Activated T-cell treated with anti-CD3 and anti-CD28 coated beads, Interleukin-2, amount 50 U/mL, for 72 hours (primary cell): ENCODE results near the gene OTULIN. TPM values are rescaled to one million over a fixed set of nuclear protein-coding genes. Genes with fewer than 3 reads are reported as not detected.

ENCODE experiments used
- ATAC-seq, 2 donors: fragments of 150-1000 bp; cut with Tn5 transposase; replicated peaks in 1 of 2; 2 replicates each; pipeline ENCODE4 v1.10.0; 2021; ENCODE audit warnings: moderate library complexity in 2 of 2, mild to moderate bottlenecking in 1 of 2
- DNase-seq, 2 donors: peaks; one replicate each; pipeline ENCODE4 v3.0.0; 2021 to 2022; ENCODE audit warnings: mixed read lengths in 1 of 2
- H3K27ac Mint-ChIP-seq: one replicate; pipeline ENCODE4 v1.8.0; 2022; ENCODE audit warnings: mild to moderate bottlenecking, moderate library complexity, mixed read lengths
- H3K27me3 Mint-ChIP-seq: one replicate; pipeline ENCODE4 v1.8.0; 2022; ENCODE audit warnings: low read depth, mixed read lengths
- H3K36me3 Mint-ChIP-seq, 2 donors: one replicate each; pipeline ENCODE4 v1.8.0; 2022; ENCODE audit warnings: mixed read lengths in 2 of 2, mild to moderate bottlenecking in 1 of 2; ENCODE audit not compliant: insufficient read depth in 2 of 2
- H3K4me1 Mint-ChIP-seq: one replicate; pipeline ENCODE4 v1.8.0; 2022; ENCODE audit warnings: low read depth, mixed read lengths
- H3K4me3 Mint-ChIP-seq, 2 donors: one replicate each; pipeline ENCODE4 v1.8.0; 2022; ENCODE audit warnings: mild to moderate bottlenecking in 2 of 2, mixed read lengths in 2 of 2, moderate library complexity in 2 of 2
- H3K9me3 Mint-ChIP-seq, 2 donors: one replicate each; pipeline ENCODE4 v1.8.0; 2022; ENCODE audit warnings: mixed read lengths in 2 of 2
- total RNA-seq, 2 donors: library from RNA; stranded (reverse); gene quantifications; one replicate each; pipeline ENCODE4 v1.2.3, GENCODE V29; 2022

The OTULIN gene
- total RNA-seq, 2 donors from 2014 or later, result 72.9 to 77.9 TPM

DNA sequence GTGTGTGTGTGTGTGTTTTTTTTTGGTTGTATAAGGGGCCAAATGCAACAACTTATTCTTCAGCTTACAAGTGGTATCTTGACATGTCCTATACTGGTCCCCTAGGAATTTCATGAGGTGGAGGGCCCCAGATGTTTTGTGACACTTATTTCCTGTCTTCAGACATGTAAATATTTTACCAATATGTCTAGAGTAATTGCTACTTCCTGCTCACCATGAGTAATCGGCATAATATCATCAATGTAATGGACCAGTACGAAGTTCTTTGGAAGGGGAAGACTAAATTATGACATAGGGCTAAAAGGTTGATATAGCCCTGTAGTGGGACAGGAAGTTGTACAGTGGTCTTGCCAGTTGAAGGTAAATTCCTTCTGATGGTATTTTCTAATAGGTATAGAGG, 3.7 kb upstream of the OTULIN start:
- Mint-ChIP-seq H3K36me3 (peaks cover 0 to 10% of the 10 kb centered on the region in 2 donors), H3K27ac (no peak overlapping the region), H3K9me3 (no peaks in the 10 kb centered on the region), H3K27me3 (no peaks in the 10 kb centered on the region), H3K4me3 (no peak overlapping the region), H3K4me1 (peaks cover 62% of the 10 kb centered on the region)
- ATAC-seq, result no peak
- DNase-seq, result no peak

DNA sequence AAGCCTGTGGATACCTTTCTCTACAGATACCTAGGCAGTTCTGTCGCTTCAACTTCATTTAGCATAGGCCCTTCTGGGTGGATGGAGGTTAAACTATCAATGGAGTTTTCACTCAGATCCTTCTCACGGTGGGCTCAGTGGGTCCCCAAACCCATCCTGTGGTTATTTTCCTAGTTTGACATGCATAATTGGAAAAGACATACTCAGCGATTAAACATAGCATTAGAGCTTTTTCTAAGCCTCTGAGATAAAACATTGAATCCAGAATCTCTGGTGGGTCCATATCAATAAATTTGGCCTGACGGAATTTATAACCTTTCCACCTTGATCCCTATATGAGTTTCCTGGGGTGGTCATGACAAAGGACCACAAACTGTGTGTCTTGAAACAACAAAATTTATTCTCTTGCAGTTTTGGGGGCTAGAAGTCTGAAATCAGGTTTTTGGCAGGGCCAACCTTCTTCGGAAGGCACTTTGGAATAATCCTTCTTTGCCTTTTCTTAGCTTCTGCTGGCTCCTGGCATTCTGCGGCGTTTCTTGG, 1.7 kb upstream of the OTULIN start:
- no peak for DNase-seq
- Mint-ChIP-seq H3K4me3 (peak overlapping the region; percentile 87 to 97), H3K27ac (no peak overlapping the region), H3K9me3 (no peaks in the 10 kb centered on the region), H3K27me3 (no peaks in the 10 kb centered on the region), H3K36me3 (peaks cover 5 to 17% of the 10 kb centered on the region in 2 donors), H3K4me1 (peaks cover 62% of the 10 kb centered on the region)
- ATAC-seq, result no peak

GRCh38 chr5:14663734-14664269, 716 bp upstream of the OTULIN start:
- Mint-ChIP-seq H3K27me3 (no peaks in the 10 kb centered on the region), H3K36me3 (peaks cover 7 to 20% of the 10 kb centered on the region in 2 donors), H3K4me3 (peak overlapping the region; percentile 87 to 97), H3K4me1 (peaks cover 70% of the 10 kb centered on the region), H3K9me3 (no peaks in the 10 kb centered on the region), H3K27ac (peak overlapping the region; percentile 72)
- DNase-seq (peak; percentile 12 to 39), ATAC-seq (peak; percentile 2 to 12)

DNA sequence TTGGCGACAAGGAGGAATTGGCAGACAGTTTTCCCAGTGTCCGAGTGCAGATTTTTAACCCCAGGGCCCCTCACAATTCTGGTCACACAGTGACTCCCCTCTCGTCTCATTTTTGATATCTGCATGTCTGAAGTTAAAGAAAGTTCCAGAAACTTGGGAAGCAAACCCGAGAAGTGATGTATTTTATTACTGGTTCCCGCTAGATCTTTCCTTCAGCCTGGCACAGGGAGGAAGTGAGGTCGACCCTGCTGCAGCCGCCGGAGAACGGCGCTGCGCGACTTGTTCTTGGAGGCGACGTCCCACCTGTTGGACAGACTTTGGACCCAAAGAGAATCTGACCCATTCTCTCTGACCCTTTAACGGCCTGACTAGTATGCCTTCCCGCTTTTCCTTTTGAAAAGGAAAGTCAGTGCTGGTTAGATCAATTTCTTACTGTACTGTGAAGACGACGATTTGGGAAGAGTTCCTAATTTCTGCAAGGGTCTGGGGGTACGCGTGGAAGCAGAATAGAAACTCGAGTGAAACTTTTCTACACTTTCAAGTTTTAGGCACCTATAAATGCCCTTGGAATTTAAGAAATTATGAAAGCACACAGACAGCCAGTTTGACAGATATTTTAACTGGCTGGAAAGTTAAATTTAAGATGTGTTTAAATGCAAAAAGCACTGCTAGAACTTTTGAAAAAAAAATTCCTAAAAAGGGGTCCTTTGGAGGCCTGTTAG, 744 bp downstream of the OTULIN start:
- ATAC-seq, result no peak
- Mint-ChIP-seq H3K4me1 (peaks cover 84% of the 10 kb centered on the region), H3K27ac (peak overlapping the region; percentile 97), H3K9me3 (no peaks in the 10 kb centered on the region), H3K4me3 (peak overlapping the region; percentile 89 to 95), H3K27me3 (no peaks in the 10 kb centered on the region), H3K36me3 (peaks cover 10 to 20% of the 10 kb centered on the region in 2 donors)
- peak; percentile 18 to 46 for DNase-seq

DNA sequence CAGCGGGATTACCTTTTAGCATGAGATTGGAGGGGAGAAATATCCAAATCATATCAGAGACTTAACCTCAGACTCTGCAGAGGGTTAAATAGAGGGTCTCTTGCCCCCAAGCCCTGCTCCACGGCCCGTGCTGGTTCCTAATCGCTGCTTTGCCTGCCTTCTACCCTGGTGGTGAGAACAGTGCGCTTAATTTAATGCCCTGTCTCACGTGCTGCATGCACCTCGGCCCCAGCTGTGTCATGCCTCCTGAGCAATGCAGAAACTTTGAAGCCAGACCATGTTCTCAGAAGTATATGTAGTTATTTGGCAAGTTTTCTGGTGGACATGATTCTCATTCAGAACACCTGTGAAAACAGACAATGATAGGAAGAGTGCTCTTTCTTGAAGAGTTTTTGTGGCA, 1.4 kb downstream of the OTULIN start:
- H3K27me3 Mint-ChIP-seq, result no peaks in the 10 kb centered on the region
- peak overlapping the region; percentile 89 to 95 for H3K4me3 Mint-ChIP-seq
- ATAC-seq, result peak; percentile 30 to 35
- H3K4me1 Mint-ChIP-seq, result peaks cover 84% of the 10 kb centered on the region
- peak overlapping the region; percentile 97 for H3K27ac Mint-ChIP-seq
- H3K36me3 Mint-ChIP-seq, result peaks cover 10 to 18% of the 10 kb centered on the region in 2 donors
- no peaks in the 10 kb centered on the region for H3K9me3 Mint-ChIP-seq
- DNase-seq, result peak; percentile 65 to 67

DNA sequence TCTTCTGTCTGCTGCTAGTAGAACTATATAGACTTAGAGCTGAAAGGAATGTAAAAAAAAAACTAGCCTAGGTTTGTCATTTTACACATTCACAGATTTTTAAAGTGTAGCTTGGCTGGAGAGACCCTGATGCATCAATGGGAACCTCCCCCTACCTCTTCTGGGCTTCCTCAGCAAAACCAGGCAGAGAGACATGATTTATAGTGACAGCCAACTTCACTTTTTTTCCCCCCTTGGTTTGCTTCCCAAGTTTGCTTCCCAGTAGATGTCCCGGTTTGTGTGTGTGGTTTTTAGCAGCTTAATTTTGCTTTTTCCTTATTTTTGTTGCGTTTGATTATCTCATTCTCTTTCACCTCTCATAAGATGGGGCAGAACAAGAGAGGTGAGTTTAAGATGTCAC, 1.8 kb downstream of the OTULIN start:
- H3K27ac Mint-ChIP-seq, result peak overlapping the region; percentile 97
- peak overlapping the region; percentile 89 to 95 for H3K4me3 Mint-ChIP-seq
- DNase-seq, result no peak
- H3K4me1 Mint-ChIP-seq, result peaks cover 84% of the 10 kb centered on the region
- H3K27me3 Mint-ChIP-seq, result no peaks in the 10 kb centered on the region
- H3K36me3 Mint-ChIP-seq, result peaks cover 10 to 18% of the 10 kb centered on the region in 2 donors
- H3K9me3 Mint-ChIP-seq, result no peaks in the 10 kb centered on the region
- ATAC-seq, result no peak

- no peak for ATAC-seq
- no peaks in the 10 kb centered on the region for H3K27me3 Mint-ChIP-seq
- H3K36me3 Mint-ChIP-seq, result peaks cover 10 to 17% of the 10 kb centered on the region in 2 donors
- peak overlapping the region; percentile 89 to 95 for H3K4me3 Mint-ChIP-seq
- peaks cover 84% of the 10 kb centered on the region for H3K4me1 Mint-ChIP-seq
- H3K9me3 Mint-ChIP-seq, result no peaks in the 10 kb centered on the region
- H3K27ac Mint-ChIP-seq, result peak overlapping the region; percentile 97
- no peak for DNase-seq
Measured at GRCh38 chr5:14667290-14667689, 2.8 kb downstream of the OTULIN start.

- ATAC-seq, result no peak
- H3K27me3 Mint-ChIP-seq, result no peaks in the 10 kb centered on the region
- DNase-seq, result no peak
- peaks cover 87% of the 10 kb centered on the region for H3K4me1 Mint-ChIP-seq
- H3K27ac Mint-ChIP-seq, result peak overlapping the region; percentile 34
- peak overlapping the region; percentile 89 to 95 for H3K4me3 Mint-ChIP-seq
- H3K9me3 Mint-ChIP-seq, result no peaks in the 10 kb centered on the region
- H3K36me3 Mint-ChIP-seq, result peaks cover 10 to 17% of the 10 kb centered on the region in 2 donors
Measured at GRCh38 chr5:14667770-14668169, 3.3 kb downstream of the OTULIN start.

DNA sequence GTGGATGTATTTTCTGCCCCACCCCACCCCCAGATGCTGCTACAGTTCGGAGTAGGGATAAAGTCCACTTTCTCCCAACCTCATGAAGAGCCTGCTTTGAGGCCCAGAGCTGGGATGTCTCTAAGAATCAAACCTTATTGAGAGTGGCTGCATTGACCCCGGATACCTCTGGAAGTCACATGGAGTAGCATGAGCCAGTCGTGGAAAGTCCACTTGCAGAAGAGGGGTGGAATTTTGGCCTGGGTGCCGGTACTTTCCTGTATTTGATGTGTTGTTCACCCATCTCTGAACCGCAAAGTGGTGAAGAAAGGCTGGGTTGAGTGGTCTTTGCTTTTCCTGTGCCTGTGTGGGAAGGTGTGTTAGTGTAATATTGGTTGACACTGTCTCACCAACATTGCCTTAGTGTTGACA, 3.7 kb downstream of the OTULIN start:
- Mint-ChIP-seq H3K4me1 (peaks cover 90% of the 10 kb centered on the region), H3K4me3 (peak overlapping the region; percentile 89 to 95), H3K27me3 (no peaks in the 10 kb centered on the region), H3K36me3 (peaks cover 10 to 17% of the 10 kb centered on the region in 2 donors), H3K27ac (peak overlapping the region; percentile 34), H3K9me3 (no peaks in the 10 kb centered on the region)
- DNase-seq, result peak; percentile 46 to 59
- ATAC-seq, result peak in 1 of 2 donors; percentile 14

DNA sequence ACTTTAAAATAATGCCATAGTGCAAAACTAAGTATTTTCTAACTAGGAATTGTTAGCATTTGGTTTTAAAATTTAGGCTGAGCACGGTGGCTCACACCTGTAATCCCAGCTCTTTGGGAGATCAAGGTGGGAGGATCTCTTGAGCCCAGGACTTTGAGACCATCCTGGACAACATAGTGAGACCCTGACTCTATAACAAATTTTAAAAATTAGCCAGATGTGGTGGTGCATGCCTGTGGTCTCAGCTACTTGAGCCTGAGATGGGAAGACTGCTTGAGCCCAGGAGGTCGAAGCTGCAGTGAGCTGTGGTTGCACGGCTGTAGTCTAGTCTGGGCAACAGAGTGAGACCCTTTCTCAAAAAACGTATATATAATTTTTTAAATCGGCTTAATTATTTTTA, 4.9 kb downstream of the OTULIN start:
- H3K36me3 Mint-ChIP-seq, result peaks cover 12 to 21% of the 10 kb centered on the region in 2 donors
- H3K4me3 Mint-ChIP-seq, result peak overlapping the region in 1 of 2 donors; percentile 95

DNA sequence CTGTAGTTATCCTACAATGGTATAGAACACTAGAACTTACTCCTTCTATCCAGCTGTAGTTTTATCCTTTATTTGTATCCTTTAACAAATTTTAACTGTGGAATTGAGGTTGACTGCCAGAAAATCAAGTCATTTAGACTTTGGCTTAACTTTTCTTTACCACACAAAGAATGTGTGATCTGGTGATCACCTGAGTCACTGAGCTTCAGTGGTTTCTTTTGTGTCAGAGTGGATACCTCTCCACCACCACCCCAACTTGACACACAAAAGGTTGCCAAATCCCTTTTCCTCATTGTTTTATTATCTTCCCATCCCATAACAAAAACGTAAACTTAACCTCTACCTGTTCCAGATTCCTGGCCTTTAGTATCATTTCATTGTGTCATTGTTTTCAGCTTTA, 5.5 kb downstream of the OTULIN start:
- no peaks in the 10 kb centered on the region for H3K9me3 Mint-ChIP-seq
- peak overlapping the region; percentile 63 to 88 for H3K4me3 Mint-ChIP-seq
- DNase-seq (peak; percentile 29 to 32), ATAC-seq (peak; percentile 58 to 63)
- peaks cover 12 to 21% of the 10 kb centered on the region in 2 donors for H3K36me3 Mint-ChIP-seq
- H3K4me1 Mint-ChIP-seq, result peaks cover 100% of the 10 kb centered on the region
- H3K27ac Mint-ChIP-seq, result peak overlapping the region; percentile 84
- no peaks in the 10 kb centered on the region for H3K27me3 Mint-ChIP-seq

More for the DNA sequence above, 4.9 kb downstream of the OTULIN start:
- H3K4me1 Mint-ChIP-seq, result peaks cover 94% of the 10 kb centered on the region
- H3K27me3 Mint-ChIP-seq, result no peaks in the 10 kb centered on the region
- ATAC-seq (no peak), DNase-seq (no peak)
- no peaks in the 10 kb centered on the region for H3K9me3 Mint-ChIP-seq
- no peak overlapping the region for H3K27ac Mint-ChIP-seq

DNA sequence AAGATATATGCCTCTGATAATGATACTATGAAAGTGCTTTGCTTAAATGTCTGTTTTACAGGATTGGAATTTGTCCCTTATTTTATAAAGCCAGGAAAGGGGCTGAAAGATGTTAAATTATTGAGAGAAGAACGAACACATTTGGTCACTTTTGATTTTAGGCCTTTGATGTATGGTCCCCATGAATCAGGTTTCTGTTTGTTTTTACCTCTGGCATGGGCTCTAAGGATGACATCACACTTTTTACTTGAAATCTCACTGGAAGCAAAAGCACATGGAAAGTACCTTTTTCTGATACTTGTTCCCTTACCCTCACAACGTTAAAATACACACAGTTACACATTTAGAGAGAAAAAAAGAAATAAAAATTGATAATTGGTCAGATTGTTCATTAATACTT, 6.9 kb downstream of the OTULIN start:
- H3K4me1 Mint-ChIP-seq, result peaks cover 100% of the 10 kb centered on the region
- peaks cover 13 to 16% of the 10 kb centered on the region in 2 donors for H3K36me3 Mint-ChIP-seq
- H3K9me3 Mint-ChIP-seq, result no peaks in the 10 kb centered on the region
- peak overlapping the region; percentile 95 for H3K27ac Mint-ChIP-seq
- no peaks in the 10 kb centered on the region for H3K27me3 Mint-ChIP-seq
- peak overlapping the region; percentile 76 to 88 for H3K4me3 Mint-ChIP-seq
- ATAC-seq (peak; percentile 43 to 49), DNase-seq (no peak)

DNA sequence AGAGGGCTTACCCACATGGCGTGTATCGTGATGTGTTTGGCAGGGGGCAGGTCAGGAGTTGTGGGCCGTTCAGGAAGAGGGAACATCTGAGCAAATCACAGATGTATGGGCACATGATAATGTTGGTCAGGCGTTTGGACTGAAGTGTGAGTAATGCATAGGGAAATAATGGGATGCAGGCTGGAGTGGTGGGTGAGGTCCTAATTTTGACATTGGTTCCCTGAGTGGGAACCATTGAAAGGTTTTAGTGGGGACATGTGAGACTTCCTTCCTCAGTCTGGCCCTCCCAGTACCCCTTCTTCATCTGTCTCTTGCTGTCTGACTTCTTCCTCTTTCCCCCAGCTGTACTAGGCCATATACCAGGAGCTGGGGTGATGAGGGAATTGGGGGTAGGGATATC, 7.6 kb downstream of the OTULIN start:
- H3K4me1 Mint-ChIP-seq, result peaks cover 98% of the 10 kb centered on the region
- peak overlapping the region; percentile 95 for H3K27ac Mint-ChIP-seq
- peaks cover 12 to 17% of the 10 kb centered on the region in 2 donors for H3K36me3 Mint-ChIP-seq
- H3K9me3 Mint-ChIP-seq, result no peaks in the 10 kb centered on the region
- peak overlapping the region; percentile 76 to 88 for H3K4me3 Mint-ChIP-seq
- DNase-seq, result no peak
- ATAC-seq, result no peak
- no peaks in the 10 kb centered on the region for H3K27me3 Mint-ChIP-seq
